H1 (cell line): ENCODE measurements around the gene ZNF526. TPM values are rescaled to one million over a fixed set of nuclear protein-coding genes. Genes with fewer than 3 reads are reported as not detected.

Experiments used
- CTCF ChIA-PET: fragments of 300-600 bp; sonication (Branson Sonifier 250); formaldehyde crosslinking; loops from one replicate; lab custom pipeline; 2021; ENCODE audit not compliant: partially characterized antibody; lab: Charles Lee
- POLR2A ChIA-PET: fragments of 300-600 bp; sonication (Branson Sonifier 250); formaldehyde crosslinking; loops from one replicate; lab custom pipeline; 2021; ENCODE audit warnings: inconsistent platforms; ENCODE audit not compliant: partially characterized antibody; lab: Charles Lee
- DNase-seq, 2 experiments: peaks; one replicate each; pipeline versions ENCODE4 v3.0.0 to v3.0.0-alpha.2; 2010 to 2022; ENCODE audit warnings: low spot score in 2 of 2, low read depth in 1 of 2, mixed read lengths in 1 of 2
- FAIRE-seq: peaks from 2 replicates; lab custom pipeline; 2011; peaks lifted over from hg19 to GRCh38; lab: Jason Lieb, UNC
- H2AFZ ChIP-seq: 2 replicates; pipeline ENCODE4 v1.8.1; 2012; ENCODE audit warnings: low read length, inconsistent platforms
- H2AK5ac ChIP-seq: 2 replicates; pipeline ENCODE4 v1.6.1; 2013; ENCODE audit warnings: low read depth, low read length
- H2BK120ac ChIP-seq: replicated peaks from 2 replicates; pipeline ENCODE3; 2013; ENCODE audit warnings: low read depth, low read length, inconsistent platforms
- H2BK12ac ChIP-seq: 2 replicates; pipeline ENCODE4 v1.6.1; 2013; ENCODE audit warnings: low read depth, low read length
- H2BK15ac ChIP-seq: 2 replicates; pipeline ENCODE4 v1.6.1; 2013; ENCODE audit warnings: low read length
- H2BK20ac ChIP-seq: 2 replicates; pipeline ENCODE4 v1.6.1; 2013; ENCODE audit warnings: low read length
- H2BK5ac ChIP-seq: 2 replicates; pipeline ENCODE4 v1.6.1; 2013; ENCODE audit warnings: low read depth, low read length
- H3K14ac ChIP-seq: 2 replicates; pipeline ENCODE4 v1.6.1; 2013; ENCODE audit warnings: inconsistent platforms; ENCODE audit not compliant: insufficient read length
- H3K18ac ChIP-seq: 2 replicates; pipeline ENCODE4 v1.6.1; 2013; ENCODE audit warnings: low read length; ENCODE audit errors: extremely low read depth
- H3K23ac ChIP-seq: 2 replicates; pipeline ENCODE4 v1.6.1; 2013; ENCODE audit warnings: inconsistent platforms; ENCODE audit not compliant: insufficient read length
- H3K23me2 ChIP-seq: 2 replicates; pipeline ENCODE4 v1.6.1; 2013; ENCODE audit warnings: low read depth, low read length
- H3K27ac ChIP-seq: 2 replicates; pipeline ENCODE4 v1.6.1; 2011; ENCODE audit warnings: low read depth, low read length, inconsistent platforms
- H3K27me3 ChIP-seq, 4 experiments: replicated peaks in 1 of 4; 1 replicate in 1 of 4; 2 replicates in 3 of 4; pipeline versions ENCODE4 v1.6.1 to v1.8.1; 2011 to 2013; ENCODE audit warnings: low read length in 3 of 4, mild to moderate bottlenecking in 3 of 4, inconsistent platforms in 2 of 4, mixed read lengths in 2 of 4, moderate library complexity in 1 of 4; ENCODE audit not compliant: control insufficient read depth in 3 of 4, insufficient read depth in 3 of 4; ENCODE audit errors: extremely low read depth in 1 of 4
- H3K36me3 ChIP-seq, 4 experiments: 2 replicates each; pipeline versions ENCODE4 v1.6.1 to v1.8.1; 2011 to 2013; ENCODE audit warnings: mild to moderate bottlenecking in 4 of 4, low read length in 3 of 4, moderate library complexity in 2 of 4, control low read depth in 1 of 4, inconsistent platforms in 1 of 4; ENCODE audit not compliant: insufficient read depth in 4 of 4, control insufficient read depth in 2 of 4
- H3K4ac ChIP-seq: replicated peaks from 2 replicates; pipeline ENCODE3; 2013; ENCODE audit warnings: low read length, low read depth, mixed read lengths, inconsistent platforms; ENCODE audit not compliant: insufficient read length
- H3K4me1 ChIP-seq, 4 experiments: replicated peaks in 1 of 4; 1 replicate in 1 of 4; 2 replicates in 3 of 4; pipeline versions ENCODE4 v1.6.1 to v1.8.1; 2011 to 2013; ENCODE audit warnings: low read length in 3 of 4, inconsistent platforms in 2 of 4, mixed read lengths in 1 of 4; ENCODE audit not compliant: insufficient read depth in 4 of 4, control insufficient read depth in 3 of 4
- H3K4me2 ChIP-seq, 2 experiments: 2 replicates each; pipeline versions ENCODE4 v1.6.1 to v1.8.1; 2011 to 2013; ENCODE audit warnings: low read depth in 2 of 2, low read length in 2 of 2, control low read depth in 1 of 2, inconsistent platforms in 1 of 2, mild to moderate bottlenecking in 1 of 2; ENCODE audit not compliant: insufficient read depth in 1 of 2
- H3K4me3 ChIP-seq, 4 experiments: fragments of 200-600, 300-600 bp in 1 of 4; sonication (generic), shearing (Covaris generic), sonication (Bioruptor Twin) in 1 of 4; 2 replicates each; pipeline versions ENCODE4 v1.5.1 to v1.8.1; 2011 to 2016; ENCODE audit warnings: low read length in 4 of 4, low read depth in 3 of 4, control low read depth in 2 of 4, inconsistent platforms in 2 of 4, mild to moderate bottlenecking in 2 of 4, mixed read lengths in 1 of 4, moderate library complexity in 1 of 4; ENCODE audit not compliant: insufficient read depth in 2 of 4; ENCODE audit errors: extremely low read depth in 1 of 4
- H3K56ac ChIP-seq: replicated peaks from 2 replicates; pipeline ENCODE3; 2013; ENCODE audit warnings: low read depth, mild to moderate bottlenecking, mixed read lengths, low read length, inconsistent platforms; ENCODE audit not compliant: insufficient read length
- H3K79me1 ChIP-seq: 2 replicates; pipeline ENCODE4 v1.6.1; 2013; ENCODE audit warnings: low read depth, low read length, control low read depth
- H3K79me2 ChIP-seq, 2 experiments: 2 replicates each; pipeline versions ENCODE4 v1.6.1 to v1.8.1; 2012 to 2013; ENCODE audit warnings: low read length in 2 of 2, mild to moderate bottlenecking in 2 of 2, inconsistent platforms in 1 of 2; ENCODE audit not compliant: insufficient read depth in 2 of 2, control insufficient read depth in 1 of 2
- H3K9ac ChIP-seq, 4 experiments: replicated peaks in 1 of 4; 1 replicate in 1 of 4; 2 replicates in 3 of 4; pipeline versions ENCODE4 v1.6.1 to v1.8.1; 2011 to 2013; ENCODE audit warnings: low read depth in 3 of 4, low read length in 3 of 4, control low read depth in 2 of 4, mild to moderate bottlenecking in 2 of 4, moderate library complexity in 2 of 4, inconsistent platforms in 1 of 4; ENCODE audit errors: extremely low read depth in 1 of 4
- H3K9me3 ChIP-seq, 2 experiments: 2 replicates each; pipeline versions ENCODE4 v1.6.1 to v1.8.1; 2012 to 2013; ENCODE audit warnings: mild to moderate bottlenecking in 2 of 2, moderate library complexity in 2 of 2, control low read depth in 1 of 2, inconsistent platforms in 1 of 2, low read depth in 1 of 2, low read length in 1 of 2, mixed read lengths in 1 of 2; ENCODE audit not compliant: insufficient read depth in 2 of 2
- H4K20me1 ChIP-seq, 2 experiments: replicated peaks in 1 of 2; 2 replicates each; pipeline versions ENCODE3 to v1.8.1; 2011 to 2013; ENCODE audit warnings: inconsistent platforms in 2 of 2, low read length in 2 of 2, mild to moderate bottlenecking in 1 of 2; ENCODE audit not compliant: insufficient read depth in 2 of 2, control insufficient read depth in 1 of 2
- H4K5ac ChIP-seq: 2 replicates; pipeline ENCODE4 v1.6.1; 2013; ENCODE audit warnings: low read length, low read depth, mixed read lengths, inconsistent platforms; ENCODE audit not compliant: insufficient read length
- H4K8ac ChIP-seq: 2 replicates; pipeline ENCODE4 v1.8.0; 2013; ENCODE audit warnings: mild to moderate bottlenecking, moderate library complexity, low read length, inconsistent platforms; ENCODE audit not compliant: insufficient read depth; ENCODE audit errors: extremely low read depth
- H4K91ac ChIP-seq: replicated peaks from 2 replicates; pipeline ENCODE3; 2013; ENCODE audit warnings: low read length, mixed read lengths, inconsistent platforms; ENCODE audit not compliant: insufficient read length
- BACH1 ChIP-seq: IDR thresholded peaks from 2 replicates; pipeline ENCODE4 v1.6.1; 2012; ENCODE audit warnings: low read length, improper control_type of control experiment
- CBX5 ChIP-seq: fragments of 300-800, 300-1000 bp; sonication (generic); IDR thresholded peaks from 2 replicates; pipeline ENCODE4 v1.7.1; 2016; ENCODE audit warnings: antibody characterized with exemption, low read length, low read depth
- CTBP2 ChIP-seq: IDR thresholded peaks from 2 replicates; pipeline ENCODE4 v1.7.0; 2011; ENCODE audit warnings: borderline replicate concordance, mild to moderate bottlenecking, moderate library complexity, mixed read lengths, low read length; ENCODE audit not compliant: insufficient read depth, insufficient read length
- JUND ChIP-seq: IDR thresholded peaks from 2 replicates; pipeline ENCODE4 v1.6.1; 2011; ENCODE audit warnings: mild to moderate bottlenecking, improper control_type of control experiment, low read length
- KDM5A ChIP-seq: fragments of 200-600 bp; IDR thresholded peaks from 2 replicates; pipeline ENCODE4 v1.7.1; 2012; ENCODE audit warnings: mild to moderate bottlenecking, low read length, inconsistent platforms, mixed read lengths
- POU5F1 ChIP-seq: IDR thresholded peaks from 2 replicates; pipeline ENCODE4 v1.6.1; 2011; ENCODE audit warnings: low read depth, mild to moderate bottlenecking, low read length, moderate library complexity
- RFX5 ChIP-seq: IDR thresholded peaks from 2 replicates; pipeline ENCODE4 v1.6.1; 2011; ENCODE audit warnings: low read depth, low read length, improper control_type of control experiment, borderline replicate concordance
- SIN3A ChIP-seq, 2 experiments: IDR thresholded peaks in 1 of 2; conservative IDR thresholded peaks in 1 of 2; 2 replicates each; pipeline ENCODE4 v1.6.1; 2011 to 2012; ENCODE audit warnings: low read length in 2 of 2, improper control_type of control experiment in 1 of 2, low read depth in 1 of 2, mild to moderate bottlenecking in 1 of 2
- SP1 ChIP-seq: IDR thresholded peaks from 2 replicates; pipeline ENCODE4 v1.6.1; 2011; ENCODE audit warnings: low read depth, low read length
- SUZ12 ChIP-seq: fragments of 200-600 bp; sonication (generic); IDR thresholded peaks from 2 replicates; pipeline ENCODE4 v1.6.1; 2012; ENCODE audit warnings: mild to moderate bottlenecking, inconsistent platforms, low read length, moderate library complexity, mixed read lengths
- TAF1 ChIP-seq: IDR thresholded peaks from 2 replicates; pipeline ENCODE4 v1.6.1; 2011; ENCODE audit warnings: mild to moderate bottlenecking, low read depth, low read length
- TCF12 ChIP-seq: IDR thresholded peaks from 2 replicates; pipeline ENCODE4 v1.6.1; 2011; ENCODE audit warnings: low read depth, mild to moderate bottlenecking, low read length
- TEAD4 ChIP-seq: IDR thresholded peaks from 2 replicates; pipeline ENCODE4 v1.6.1; 2012; ENCODE audit warnings: low read depth, low read length, inconsistent platforms, mixed read lengths
- ZNF274 ChIP-seq: IDR thresholded peaks from 2 replicates; pipeline ENCODE4 v1.7.0; 2012; ENCODE audit warnings: low read length, borderline replicate concordance; ENCODE audit errors: extremely low read depth
- WGBS, 2 experiments: shearing (Covaris generic) in 1 of 2; methylation state at CpG; one replicate each; pipeline versions ENCODE4 v1.1.6 to v1.1.7; 2013 to 2015; ENCODE audit warnings: low lambda C conversion rate in 2 of 2, mixed read lengths in 2 of 2, inconsistent platforms in 1 of 2, low coverage in 1 of 2, missing lambda C conversion rate in 1 of 2; ENCODE audit not compliant: insufficient replicate concordance in 2 of 2, insufficient coverage in 1 of 2, insufficient read length in 1 of 2; ENCODE audit errors: extremely low coverage in 1 of 2, missing lambda C conversion rate in 1 of 2; 5-methylcytosine and 5-hydroxymethylcytosine counted together
- polyA plus RNA-seq, 7 experiments: library from polyadenylated mRNA; depleted of rRNA in 3 of 7; stranded (reverse) in 5 of 7; unstranded in 2 of 7; fragments of >200 nt in 5 of 7; fragments of 200-250 nt in 2 of 7; gene quantifications; 1 replicate in 5 of 7; 2 replicates in 1 of 7; 4 replicates in 1 of 7; pipeline versions ENCODE4 v1.2.1 to v1.2.3, GENCODE V29; 2011 to 2013; ENCODE audit warnings: missing spikeins in 2 of 7, mixed read lengths in 2 of 7
- total RNA-seq: library from RNA; stranded (reverse); fragmentation: NEBNext Ultra II Directional; extraction: Animal tissue kit (Norgen Biotek cat#: 25700); gene quantifications from 2 replicates; pipeline ENCODE4 v1.2.1, GENCODE V29; 2021

ZNF526 gene
- total and polyA plus RNA-seq, 2 of the 8 experiments (the other 6 are each of a cell fraction or from before 2014, with no cell fraction given), result 8.4 to 14.1 TPM

- H3K4ac ChIP-seq, result no peak overlapping the region
- H2BK20ac ChIP-seq, result no peak overlapping the region
- no peak overlapping the region for H3K18ac ChIP-seq
- ChIA-PET POLR2A (interaction anchor here (1.4 to 1.9 kb wide), 2 partner anchors 11 to 13 kb away, joined by 3 to 7 read pairs; no protein-coding TSS in a partner anchor), CTCF (interaction anchor here (0.8 to 1.4 kb wide), 3 partner anchors 11 to 20 kb away, joined by 3 to 5 read pairs (median 3); no protein-coding TSS in a partner anchor)
- H3K4me3 ChIP-seq, result no peak overlapping the region
- H2BK15ac ChIP-seq, result no peak overlapping the region; the same call in 1 of the 2 replicates
- no peak overlapping the region for H4K91ac ChIP-seq
- no peak overlapping the region for H3K23ac ChIP-seq
- peaks cover 18% of the 10 kb centered on the region for H3K79me1 ChIP-seq
- no peak overlapping the region for H2AFZ ChIP-seq
- TF ChIP-seq TCF12 (no peak), SUZ12 (no peak), KDM5A (no peak), SIN3A (conservative IDR thresholded peaks at IDR 0.05 in 1 of 2, IDR thresholded peaks at IDR 0.05 in 1 of 2; ENCODE audit: low read depth in 1 of 2, low read length in 2 of 2) (no peak), BACH1 (no peak), CBX5 (no peak), TAF1 (no peak), TEAD4 (no peak), ZNF274 (no peak), CTBP2 (no peak), SP1 (no peak), POU5F1 (no peak), JUND (no peak), RFX5 (no peak)
- H4K8ac ChIP-seq, result no peak overlapping the region; the same call in 1 of the 2 replicates
- no peak overlapping the region for H2BK120ac ChIP-seq
- peaks cover 0 to 21% (median 4%) of the 10 kb centered on the region in 4 experiments; a peak in 3 of 7 replicates for H3K4me1 ChIP-seq
- 80% methylated on average over 2 of the region's 2 CpGs; no CpG with 5 or more reads in 1 of the 2 experiments for WGBS, 2 experiments
- peaks cover 7 to 66% (median 20%) of the 10 kb centered on the region in 4 experiments; a peak in 6 of 8 replicates for H3K36me3 ChIP-seq
- peaks cover 13 to 36% of the 10 kb centered on the region in 2 experiments for H4K20me1 ChIP-seq
- no peak overlapping the region for H3K9ac ChIP-seq
- H3K56ac ChIP-seq, result no peak overlapping the region
- H4K5ac ChIP-seq, result no peak overlapping the region
- H2AK5ac ChIP-seq, result no peak overlapping the region; the same call in 1 of the 2 replicates
- H3K14ac ChIP-seq, result no peak overlapping the region
- H3K4me2 ChIP-seq, result no peak overlapping the region
- DNase-seq (no peak), FAIRE-seq (no peak)
- H2BK5ac ChIP-seq, result no peak overlapping the region
- no peaks in the 10 kb centered on the region for H3K27me3 ChIP-seq
- no peak overlapping the region for H2BK12ac ChIP-seq
- H3K23me2 ChIP-seq, result no peaks in the 10 kb centered on the region
- peaks cover 0 to 42% of the 10 kb centered on the region in 2 experiments; a peak in 1 of 4 replicates for H3K79me2 ChIP-seq
- H3K27ac ChIP-seq, result no peak overlapping the region
- H3K9me3 ChIP-seq, result no peaks in the 10 kb centered on the region
Observed at GRCh38 chr19:42203700-42204099, 16.4 kb upstream of the ZNF526 start.
